GM12878 (cell line): ENCODE results near the gene NAMPT. TPM values are rescaled to one million over a fixed set of nuclear protein-coding genes. Genes with fewer than 3 reads are reported as not detected.
A peak's percentile ranks its signal among the peaks of the same experiment; 100 is the strongest.

Source experiments
- ATAC-seq: fragments of 200-7000 bp; cut with Tn5 transposase; 3 replicates; pipeline ENCODE4 v1.9.1; 2020; ENCODE audit warnings: mild to moderate bottlenecking, moderate library complexity
- BruUV-seq: library from RNA; stranded (reverse); fragments of 400-500 nt; replicated peaks from 2 replicates; lab custom pipeline; 2021; lab: Mats Ljungman, UMichigan
- CTCF ChIA-PET: fragments of 300-600 bp; sonication (Branson Sonifier 250); formaldehyde crosslinking; extraction: SDS; loops from one replicate; lab custom pipeline; 2021; ENCODE audit warnings: inconsistent platforms; lab: Yijun Ruan, JAX
- POLR2A ChIA-PET: fragments of 350-600 bp; formaldehyde crosslinking; extraction: SDS; loops from one replicate; lab custom pipeline; 2021; ENCODE audit warnings: inconsistent platforms; lab: Charles Lee
- RAD21 ChIA-PET: fragments of 300-600 bp; sonication (Branson Sonifier 250); formaldehyde crosslinking; loops from one replicate; lab custom pipeline; 2023; ENCODE audit warnings: antibody characterized with exemption; ENCODE audit not compliant: unreplicated experiment; lab: Charles Lee
- SMC1A ChIA-PET: fragments of 300-600 bp; sonication (Branson Sonifier 250); formaldehyde crosslinking; loops from one replicate; lab custom pipeline; 2023; ENCODE audit not compliant: unreplicated experiment, uncharacterized antibody; lab: Charles Lee
- DNase-seq: peaks from one replicate; pipeline ENCODE4 v3.0.0-alpha.2; 2011; ENCODE audit warnings: low read depth, low spot score
- FAIRE-seq: peaks from 3 replicates; lab custom pipeline; 2011; peaks lifted over from hg19 to GRCh38; lab: Jason Lieb, UNC
- H2AFZ ChIP-seq: 2 replicates; pipeline ENCODE4 v1.6.0; 2011; ENCODE audit warnings: low read depth, low read length, control low read depth; ENCODE audit not compliant: control insufficient read depth
- H3K27ac ChIP-seq: 2 replicates; pipeline ENCODE4 v1.5.1; 2011; ENCODE audit warnings: control low read depth; ENCODE audit not compliant: control insufficient read depth, insufficient read depth
- H3K27me3 ChIP-seq, 2 experiments: replicated peaks in 1 of 2; 2 replicates each; pipeline versions ENCODE4 v1.6.0 to v1.6.1; 2011; ENCODE audit warnings: low read length in 1 of 2; ENCODE audit not compliant: control insufficient read depth in 2 of 2, insufficient read depth in 2 of 2
- H3K36me3 ChIP-seq, 2 experiments: 2 replicates each; pipeline ENCODE4 v1.5.1; 2011; ENCODE audit warnings: low read length in 1 of 2; ENCODE audit not compliant: control insufficient read depth in 2 of 2, insufficient read depth in 2 of 2
- H3K4me1 ChIP-seq: 2 replicates; pipeline ENCODE4 v1.6.1; 2011; ENCODE audit warnings: mild to moderate bottlenecking, low read length, moderate library complexity, mixed read lengths; ENCODE audit not compliant: control insufficient read depth, insufficient read depth
- H3K4me2 ChIP-seq: 2 replicates; pipeline ENCODE4 v1.6.0; 2011; ENCODE audit warnings: control low read depth; ENCODE audit not compliant: control insufficient read depth, insufficient read depth
- H3K4me3 ChIP-seq: fragments of 200-600 bp; sonication (generic); 2 replicates; pipeline ENCODE4 v1.5.1; 2016
- H3K79me2 ChIP-seq: 2 replicates; pipeline ENCODE4 v1.6.0; 2011; ENCODE audit warnings: low read length; ENCODE audit not compliant: control insufficient read depth, insufficient read depth
- H3K9ac ChIP-seq: 2 replicates; pipeline ENCODE4 v1.8.0; 2011; ENCODE audit warnings: low read length, control low read depth, mixed read lengths; ENCODE audit not compliant: control insufficient read depth, insufficient read depth
- H3K9me3 ChIP-seq: replicated peaks from 3 replicates; pipeline ENCODE4 v1.5.1; 2011; ENCODE audit warnings: mild to moderate bottlenecking, low read length; ENCODE audit not compliant: control insufficient read depth, insufficient read depth
- H4K20me1 ChIP-seq: 2 replicates; pipeline ENCODE4 v1.6.0; 2011; ENCODE audit not compliant: control insufficient read depth, insufficient read depth
- ATF7 ChIP-seq: fragments of 450-650 bp; IDR thresholded peaks from 2 replicates; pipeline ENCODE4 v1.6.1; 2016; ENCODE audit warnings: low read depth, mild to moderate bottlenecking
- BCL11A ChIP-seq: IDR thresholded peaks from 2 replicates; pipeline ENCODE4 v1.6.1; 2011; ENCODE audit warnings: low read depth, low read length
- HDAC6 ChIP-seq: fragments of 200-600 bp; sonication (generic); IDR thresholded peaks from one replicate; pipeline ENCODE4 v1.8.0; 2017; ENCODE audit warnings: antibody characterized with exemption; ENCODE audit not compliant: unreplicated experiment
- NFIC ChIP-seq: IDR thresholded peaks from 2 replicates; pipeline ENCODE4 v1.6.1; 2012; ENCODE audit warnings: low read depth, mild to moderate bottlenecking, inconsistent platforms, low read length, moderate library complexity
- PAX5 ChIP-seq: IDR thresholded peaks from 2 replicates; pipeline ENCODE4 v1.6.1; 2011; ENCODE audit warnings: low read depth, low read length, borderline replicate concordance
- SIN3A ChIP-seq: IDR thresholded peaks from 2 replicates; pipeline ENCODE4 v1.6.1; 2012; ENCODE audit warnings: low read depth, low read length, improper control_type of control experiment
- SMAD5 ChIP-seq: IDR thresholded peaks from 2 replicates; pipeline ENCODE4 v1.6.1; 2016; ENCODE audit warnings: antibody characterized with exemption, low read depth
- SMARCA5 ChIP-seq: fragments of 450-650 bp; IDR thresholded peaks from 2 replicates; pipeline ENCODE4 v1.6.1; 2017; ENCODE audit warnings: mild to moderate bottlenecking
- SPI1 ChIP-seq: IDR thresholded peaks from 2 replicates; pipeline ENCODE4 v1.6.1; 2011; ENCODE audit warnings: low read depth, mild to moderate bottlenecking, low read length, moderate library complexity, borderline replicate concordance; ENCODE audit not compliant: insufficient read depth
- STAT3 ChIP-seq: IDR thresholded peaks from 2 replicates; pipeline ENCODE4 v1.6.1; 2011; ENCODE audit warnings: low read depth, low read length, improper control_type of control experiment
- WGBS: methylation state at CpG from one replicate; pipeline ENCODE4 v1.1.6; 2016; ENCODE audit warnings: low lambda C conversion rate; ENCODE audit not compliant: insufficient replicate concordance, insufficient coverage; ENCODE audit errors: missing lambda C conversion rate; 5-methylcytosine and 5-hydroxymethylcytosine counted together
- in situ Hi-C: fragments of 300-500 bp; cut with MboI; formaldehyde crosslinking; loops from 9 replicates; pipeline ENCODE4 v1.14.3; 2018; ENCODE audit warnings: mixed read lengths
- intact Hi-C: fragments of 100-400 bp; cut with micrococcal nuclease; formaldehyde crosslinking; loops from one replicate; pipeline ENCODE4 v1.14.2; 2022; ENCODE audit not compliant: unreplicated experiment
- polyA plus RNA-seq, 11 experiments: library from polyadenylated mRNA; depleted of rRNA in 4 of 11; unstranded in 6 of 11; stranded (reverse) in 5 of 11; fragments of >200 nt; fragmentation: Nextera tagmentation in 4 of 11; fragmentation: Illumina TruSeq in 1 of 11; extraction: Ambion mirVana in 4 of 11; extraction: Trizol in 1 of 11; gene quantifications; 1 replicate in 1 of 11; 2 replicates in 10 of 11; pipeline versions ENCODE4 v1.2.1 to v1.2.3, GENCODE V29; 2011 to 2016; ENCODE audit warnings: inconsistent platforms in 2 of 11, missing spikeins in 2 of 11, low read depth in 1 of 11
- total RNA-seq, 4 experiments: library from RNA; depleted of rRNA in 3 of 4; stranded (reverse); fragments of >200 nt in 3 of 4; fragmentation: Illumina TruSeq in 1 of 4; extraction: Trizol in 1 of 4; gene quantifications; 2 replicates each; pipeline versions ENCODE4 v1.2.1 to v1.2.3, GENCODE V29; 2013 to 2021
- TF ChIP-seq, protein P1 (sequence below): fragments of 450-650 bp; formaldehyde crosslinking; IDR thresholded peaks from 2 replicates; pipeline ENCODE4 v1.4.0; 2020; ENCODE audit warnings: mild to moderate bottlenecking, moderate library complexity
- TF ChIP-seq, protein P2 (sequence below): fragments of 150-350 bp; IDR thresholded peaks from 2 replicates; pipeline ENCODE4 v1.6.1; 2014; ENCODE audit warnings: mild to moderate bottlenecking, low read depth, low read length
- TF ChIP-seq, protein P3 (sequence below): fragments of 450-650 bp; IDR thresholded peaks from 2 replicates; pipeline ENCODE4 v1.6.1; 2016; ENCODE audit warnings: mild to moderate bottlenecking

NAMPT gene
- total and polyA plus RNA-seq, 10 of the 15 experiments (the other 5 are each of a cell fraction or from before 2014, with no cell fraction given): 28.3 to 173 (median 75.0) TPM

GRCh38 chr7:106276513-106276912, 8.3 kb downstream of the NAMPT start (continued):
- TF ChIP-seq, protein P1, sequence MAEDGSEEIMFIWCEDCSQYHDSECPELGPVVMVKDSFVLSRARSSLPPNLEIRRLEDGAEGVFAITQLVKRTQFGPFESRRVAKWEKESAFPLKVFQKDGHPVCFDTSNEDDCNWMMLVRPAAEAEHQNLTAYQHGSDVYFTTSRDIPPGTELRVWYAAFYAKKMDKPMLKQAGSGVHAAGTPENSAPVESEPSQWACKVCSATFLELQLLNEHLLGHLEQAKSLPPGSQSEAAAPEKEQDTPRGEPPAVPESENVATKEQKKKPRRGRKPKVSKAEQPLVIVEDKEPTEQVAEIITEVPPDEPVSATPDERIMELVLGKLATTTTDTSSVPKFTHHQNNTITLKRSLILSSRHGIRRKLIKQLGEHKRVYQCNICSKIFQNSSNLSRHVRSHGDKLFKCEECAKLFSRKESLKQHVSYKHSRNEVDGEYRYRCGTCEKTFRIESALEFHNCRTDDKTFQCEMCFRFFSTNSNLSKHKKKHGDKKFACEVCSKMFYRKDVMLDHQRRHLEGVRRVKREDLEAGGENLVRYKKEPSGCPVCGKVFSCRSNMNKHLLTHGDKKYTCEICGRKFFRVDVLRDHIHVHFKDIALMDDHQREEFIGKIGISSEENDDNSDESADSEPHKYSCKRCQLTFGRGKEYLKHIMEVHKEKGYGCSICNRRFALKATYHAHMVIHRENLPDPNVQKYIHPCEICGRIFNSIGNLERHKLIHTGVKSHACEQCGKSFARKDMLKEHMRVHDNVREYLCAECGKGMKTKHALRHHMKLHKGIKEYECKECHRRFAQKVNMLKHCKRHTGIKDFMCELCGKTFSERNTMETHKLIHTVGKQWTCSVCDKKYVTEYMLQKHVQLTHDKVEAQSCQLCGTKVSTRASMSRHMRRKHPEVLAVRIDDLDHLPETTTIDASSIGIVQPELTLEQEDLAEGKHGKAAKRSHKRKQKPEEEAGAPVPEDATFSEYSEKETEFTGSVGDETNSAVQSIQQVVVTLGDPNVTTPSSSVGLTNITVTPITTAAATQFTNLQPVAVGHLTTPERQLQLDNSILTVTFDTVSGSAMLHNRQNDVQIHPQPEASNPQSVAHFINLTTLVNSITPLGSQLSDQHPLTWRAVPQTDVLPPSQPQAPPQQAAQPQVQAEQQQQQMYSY (CRISPR knock-in tag): no peak
- TF ChIP-seq, protein P2, sequence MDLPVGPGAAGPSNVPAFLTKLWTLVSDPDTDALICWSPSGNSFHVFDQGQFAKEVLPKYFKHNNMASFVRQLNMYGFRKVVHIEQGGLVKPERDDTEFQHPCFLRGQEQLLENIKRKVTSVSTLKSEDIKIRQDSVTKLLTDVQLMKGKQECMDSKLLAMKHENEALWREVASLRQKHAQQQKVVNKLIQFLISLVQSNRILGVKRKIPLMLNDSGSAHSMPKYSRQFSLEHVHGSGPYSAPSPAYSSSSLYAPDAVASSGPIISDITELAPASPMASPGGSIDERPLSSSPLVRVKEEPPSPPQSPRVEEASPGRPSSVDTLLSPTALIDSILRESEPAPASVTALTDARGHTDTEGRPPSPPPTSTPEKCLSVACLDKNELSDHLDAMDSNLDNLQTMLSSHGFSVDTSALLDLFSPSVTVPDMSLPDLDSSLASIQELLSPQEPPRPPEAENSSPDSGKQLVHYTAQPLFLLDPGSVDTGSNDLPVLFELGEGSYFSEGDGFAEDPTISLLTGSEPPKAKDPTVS: no peak
- TF ChIP-seq PAX5: no peak
- no peak for TF ChIP-seq STAT3

DNA sequence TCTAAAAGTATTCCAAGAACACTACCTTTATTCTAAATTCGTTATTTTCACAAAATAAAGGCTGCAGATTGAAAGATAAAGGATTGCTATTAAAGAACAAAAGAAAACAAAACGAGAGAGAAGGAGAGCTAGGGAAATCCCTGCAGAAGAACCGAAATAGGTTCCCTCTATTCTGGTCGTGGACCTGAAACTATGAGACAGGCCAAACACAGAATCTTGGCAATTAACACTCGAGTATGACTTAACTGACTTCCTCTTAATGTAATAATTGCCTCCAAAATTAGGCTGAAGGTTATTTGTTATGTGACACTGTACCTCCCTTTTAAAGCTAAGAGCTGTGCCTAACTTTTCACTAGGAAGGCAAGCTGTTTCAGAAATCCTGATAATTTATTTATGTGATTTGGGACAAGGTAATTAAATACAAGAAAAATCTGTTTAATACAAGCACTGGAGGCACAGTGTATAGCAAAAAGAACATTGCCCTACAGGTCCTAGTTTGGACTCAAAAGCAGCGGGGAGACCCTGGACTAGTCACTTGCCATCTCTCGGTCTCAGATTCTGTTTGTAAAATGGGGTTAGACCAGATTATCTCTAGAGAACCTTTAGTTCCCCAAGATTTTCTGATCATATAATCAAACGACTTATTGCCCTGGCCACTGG, 11.6 kb downstream of the NAMPT start:
- ChIA-PET RAD21 (interaction anchor here (1.1 to 2.4 kb wide), 12 partner anchors 9 to 162 kb away, joined by 3 to 18 read pairs (median 4); partner anchors contain the start of gene NAMPT), SMC1A (interaction anchor here (0.8 to 5.5 kb wide), 22 partner anchors 7 to 201 kb away, joined by 3 to 71 read pairs (median 4); partner anchors contain the start of gene NAMPT), CTCF (interaction anchor here (0.8 to 4.5 kb wide), 6 partner anchors 8 to 235 kb away, joined by 3 to 16 read pairs (median 4); no protein-coding TSS in a partner anchor), POLR2A (interaction anchor here (1.2 to 4.3 kb wide), 4 partner anchors 9 to 189 kb away, joined by 3 to 31 read pairs (median 10); partner anchors contain the start of gene NAMPT)
- Histone ChIP-seq H3K9ac (no peak overlapping the region), H3K4me2 (peak overlapping the region; percentile 57), H3K9me3 (no peaks in the 10 kb centered on the region), H3K36me3 (peaks cover 0 to 23% of the 10 kb centered on the region in 2 experiments; a peak in 3 of 4 replicates), H4K20me1 (no peaks in the 10 kb centered on the region), H3K27me3 (no peaks in the 10 kb centered on the region), H3K79me2 (peaks cover 46% of the 10 kb centered on the region), H3K27ac (no peak overlapping the region), H3K4me3 (peak overlapping the region; percentile 28; the same call in 1 of the 2 replicates), H2AFZ (no peak overlapping the region), H3K4me1 (peaks cover 13% of the 10 kb centered on the region; the same call in 1 of the 2 replicates)
- DNase-seq (peak; percentile 50), ATAC-seq (peak; percentile 74), FAIRE-seq (peak; percentile 91)
- WGBS: 41% methylated on average over 8 of the region's 8 CpGs
- intact Hi-C loops (no loop called here), in situ Hi-C loops (no loop called here)
- no TSS peak for BruUV-seq
- TF ChIP-seq BCL11A: peak; percentile 92
- no peak for TF ChIP-seq SMAD5
- TF ChIP-seq ATF7: peak; percentile 87
- TF ChIP-seq SIN3A: peak; percentile 11; the same call in 1 of the 2 replicates
- TF ChIP-seq SMARCA5: 0 out of 2 replicates have a peak, but pooled peaks have one; percentile 33
- peak; percentile 77 for TF ChIP-seq NFIC
- TF ChIP-seq, protein P3, sequence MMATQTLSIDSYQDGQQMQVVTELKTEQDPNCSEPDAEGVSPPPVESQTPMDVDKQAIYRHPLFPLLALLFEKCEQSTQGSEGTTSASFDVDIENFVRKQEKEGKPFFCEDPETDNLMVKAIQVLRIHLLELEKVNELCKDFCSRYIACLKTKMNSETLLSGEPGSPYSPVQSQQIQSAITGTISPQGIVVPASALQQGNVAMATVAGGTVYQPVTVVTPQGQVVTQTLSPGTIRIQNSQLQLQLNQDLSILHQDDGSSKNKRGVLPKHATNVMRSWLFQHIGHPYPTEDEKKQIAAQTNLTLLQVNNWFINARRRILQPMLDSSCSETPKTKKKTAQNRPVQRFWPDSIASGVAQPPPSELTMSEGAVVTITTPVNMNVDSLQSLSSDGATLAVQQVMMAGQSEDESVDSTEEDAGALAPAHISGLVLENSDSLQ: no peak
- TF ChIP-seq SPI1: peak; percentile 91
- no peak for TF ChIP-seq HDAC6
- TF ChIP-seq PAX5: 0 out of 2 replicates have a peak, but pooled peaks have one; percentile 14
